HepG2 (cell line): ENCODE data around the gene PEX12. TPM values are rescaled to one million over a fixed set of nuclear protein-coding genes. Genes with fewer than 3 reads are reported as not detected.
A peak's percentile ranks its signal among the peaks of the same experiment; 100 is the strongest.

ENCODE experiments used
- AFF4 ChIP-seq: sonication (generic); formaldehyde crosslinking; IDR thresholded peaks from 2 replicates; pipeline ENCODE4 v1.4.0; 2020; ENCODE audit warnings: missing genetic modification reagents
- ATF4 ChIP-seq, 2 experiments: fragments of 450-650 bp in 1 of 2; sonication (generic) in 1 of 2; formaldehyde crosslinking; IDR thresholded peaks; 2 replicates each; pipeline versions ENCODE4 v1.5.0 to v1.8.0; 2020 to 2022; ENCODE audit warnings: mild to moderate bottlenecking in 1 of 2, missing genetic modification reagents in 1 of 2
- CAMTA2 ChIP-seq: sonication (generic); formaldehyde crosslinking; IDR thresholded peaks from 2 replicates; pipeline ENCODE4 v1.4.0; 2020; ENCODE audit warnings: mild to moderate bottlenecking, missing genetic modification reagents, borderline replicate concordance
- CCDC6 ChIP-seq: sonication (generic); formaldehyde crosslinking; IDR thresholded peaks from 2 replicates; pipeline ENCODE4 v1.8.1; 2022; ENCODE audit warnings: mild to moderate bottlenecking, missing genetic modification reagents, moderate library complexity
- FOXO4 ChIP-seq: sonication (generic); formaldehyde crosslinking; conservative IDR thresholded peaks from 2 replicates; pipeline ENCODE4 v1.8.1; 2023; ENCODE audit warnings: missing genetic modification reagents
- JUNB ChIP-seq: sonication (generic); formaldehyde crosslinking; IDR thresholded peaks from 2 replicates; pipeline ENCODE4 v1.8.0; 2022; ENCODE audit warnings: missing genetic modification reagents, mild to moderate bottlenecking, borderline replicate concordance
- KDM5B ChIP-seq: sonication (generic); formaldehyde crosslinking; IDR thresholded peaks from 2 replicates; pipeline ENCODE4 v1.4.0; 2020; ENCODE audit warnings: missing genetic modification reagents, mild to moderate bottlenecking, borderline replicate concordance
- MNT ChIP-seq: fragments of 450-650 bp; IDR thresholded peaks from 2 replicates; pipeline ENCODE4 v1.6.1; 2016
- MXI1 ChIP-seq: IDR thresholded peaks from 3 replicates; pipeline ENCODE4 v1.6.1; 2012; ENCODE audit warnings: low read depth, low read length, inconsistent platforms, borderline replicate concordance
- SIX4 ChIP-seq: sonication (generic); formaldehyde crosslinking; IDR thresholded peaks from 2 replicates; pipeline ENCODE4 v1.4.0; 2020; ENCODE audit warnings: missing genetic modification reagents
- SMAD9 ChIP-seq: sonication (generic); formaldehyde crosslinking; IDR thresholded peaks from 2 replicates; pipeline ENCODE4 v1.5.1; 2020; ENCODE audit warnings: mild to moderate bottlenecking, missing genetic modification reagents
- SOX5 ChIP-seq: IDR thresholded peaks from 2 replicates; pipeline ENCODE4 v1.6.1; 2016; ENCODE audit warnings: borderline replicate concordance
- SRSF9 ChIP-seq: fragments of 200-400 bp; formaldehyde crosslinking; IDR thresholded peaks from 2 replicates; pipeline ENCODE4 v1.6.1; 2018; ENCODE audit warnings: borderline replicate concordance, mild to moderate bottlenecking, low read depth, low read length; ENCODE audit not compliant: insufficient read depth, poor library complexity, severe bottlenecking
- TCF7 ChIP-seq: sonication (generic); IDR thresholded peaks from 2 replicates; pipeline ENCODE4 v1.6.1; 2016; ENCODE audit warnings: antibody characterized with exemption, low read depth
- ZFP37 ChIP-seq: sonication (generic); formaldehyde crosslinking; IDR thresholded peaks from 2 replicates; pipeline ENCODE4 v1.4.0; 2020; ENCODE audit warnings: missing genetic modification reagents, borderline replicate concordance
- ZNF639 ChIP-seq: conservative IDR thresholded peaks from 2 replicates; pipeline ENCODE4 v1.6.1; 2018; ENCODE audit warnings: missing genetic modification reagents
- ZNF720 ChIP-seq: sonication (generic); formaldehyde crosslinking; IDR thresholded peaks from 2 replicates; pipeline ENCODE4 v1.4.0; 2020; ENCODE audit warnings: missing genetic modification reagents
- polyA plus RNA-seq, 8 experiments: library from polyadenylated mRNA; depleted of rRNA in 3 of 8; stranded (reverse) in 7 of 8; unstranded in 1 of 8; fragments of >200 nt; fragmentation: Illumina TruSeq in 4 of 8; extraction: Trizol in 4 of 8; gene quantifications; 2 replicates each; pipeline versions ENCODE4 v1.2.1 to v1.2.3, GENCODE V29; 2011 to 2016; ENCODE audit warnings: low read depth in 4 of 8, missing spikeins in 1 of 8, mixed read lengths in 1 of 8; ENCODE audit not compliant: insufficient read depth in 1 of 8
- total RNA-seq, 5 experiments: library from RNA; depleted of rRNA; stranded (reverse); fragments of >200 nt; fragmentation: Illumina TruSeq; extraction: Trizol; gene quantifications; 2 replicates each; pipeline ENCODE4 v1.2.3, GENCODE V29; 2016; ENCODE audit warnings: low read depth in 1 of 5

PEX12 gene
- total and polyA plus RNA-seq, 2 of the 13 experiments (the other 11 are each of a cell fraction or from before 2014, with no cell fraction given), result 5.1 to 11.9 TPM

- TF ChIP-seq CAMTA2, result no peak
- TF ChIP-seq MXI1, result peak; percentile 40; the same call in 1 of the 3 replicates
- no peak for TF ChIP-seq SIX4 (CRISPR knock-in tag)
- no peak for TF ChIP-seq SRSF9
- no peak; the same call in 1 of the 2 replicates for TF ChIP-seq JUNB (CRISPR knock-in tag)
- no peak; the same call in 1 of the 2 replicates for TF ChIP-seq CCDC6 (CRISPR knock-in tag)
- no peak for TF ChIP-seq FOXO4
- TF ChIP-seq SMAD9, result no peak
- no peak for TF ChIP-seq MNT
- no peak for TF ChIP-seq ZNF720 (CRISPR knock-in tag)
- TF ChIP-seq ZNF639 (CRISPR knock-in tag), result peak; percentile 62; the same call in 1 of the 2 replicates
- 0 out of 2 replicates have a peak, but pooled peaks have one; percentile 82 for TF ChIP-seq KDM5B (CRISPR knock-in tag)
- TF ChIP-seq AFF4, result 0 out of 2 replicates have a peak, but pooled peaks have one; percentile 56
- TF ChIP-seq SOX5 (CRISPR knock-in tag), result no peak; the same call in 1 of the 2 replicates
- peak in 1 of 2 experiments; percentile 67; a peak in 2 of 4 replicates for TF ChIP-seq ATF4 (CRISPR knock-in tag; IDR thresholded peaks at IDR 0.05)
- 0 out of 2 replicates have a peak, but pooled peaks have one; percentile 35 for TF ChIP-seq ZFP37 (CRISPR knock-in tag)
- no peak for TF ChIP-seq TCF7
Observed at GRCh38 chr17:35578197-35578928, at the start of gene PEX12 (continued).
